DMS153 treated with DMSO at 0.1 percent for 48 hours (cell line): ENCODE measurements around the gene TMEM37.

Experiments
- DNase-seq: peaks from one replicate; lab custom pipeline; 2025; ENCODE audit not compliant: unreplicated experiment; lab: John Stamatoyannopoulos, UW

Gene TMEM37

DNA sequence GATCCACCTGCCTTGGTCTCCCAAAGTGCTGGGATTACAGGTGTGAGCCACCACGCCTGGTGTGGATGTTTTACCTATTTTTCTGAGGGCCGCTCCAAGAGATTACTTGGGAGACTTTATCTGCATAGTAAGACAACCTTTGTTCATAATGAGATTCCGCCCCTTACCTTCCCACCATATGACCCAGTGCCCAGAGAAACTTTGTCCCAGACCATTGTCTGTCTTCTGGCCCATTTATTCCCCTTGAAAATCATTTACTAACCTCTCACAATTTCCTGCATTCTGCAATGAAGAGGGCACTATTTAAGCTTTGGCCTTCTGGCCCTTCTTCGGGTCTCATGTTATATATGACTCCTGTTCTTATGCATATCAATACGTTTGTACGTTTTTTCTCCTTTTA, 13.7 kb upstream of the TMEM37 start:
- DNase-seq, result no peak

DNA sequence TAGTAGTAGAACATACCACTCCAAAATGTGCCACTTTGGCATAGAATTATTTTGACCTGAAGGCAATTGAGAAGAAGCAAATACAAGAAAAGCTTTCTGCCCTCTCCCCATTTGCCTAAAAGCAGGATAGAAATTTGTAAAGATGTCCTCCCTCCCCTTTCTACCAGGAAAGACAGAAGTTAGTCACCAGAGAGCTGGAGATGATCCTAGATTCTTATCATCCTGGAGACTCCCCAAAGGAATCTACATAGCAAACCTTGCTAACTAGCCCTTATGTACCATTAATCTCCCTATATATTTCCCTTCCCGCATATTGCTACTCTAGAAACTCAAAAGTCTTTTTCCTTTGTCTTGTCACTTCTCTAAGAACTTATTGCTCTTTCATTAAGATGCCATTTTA, 12.6 kb upstream of the TMEM37 start:
- no peak for DNase-seq

DNA sequence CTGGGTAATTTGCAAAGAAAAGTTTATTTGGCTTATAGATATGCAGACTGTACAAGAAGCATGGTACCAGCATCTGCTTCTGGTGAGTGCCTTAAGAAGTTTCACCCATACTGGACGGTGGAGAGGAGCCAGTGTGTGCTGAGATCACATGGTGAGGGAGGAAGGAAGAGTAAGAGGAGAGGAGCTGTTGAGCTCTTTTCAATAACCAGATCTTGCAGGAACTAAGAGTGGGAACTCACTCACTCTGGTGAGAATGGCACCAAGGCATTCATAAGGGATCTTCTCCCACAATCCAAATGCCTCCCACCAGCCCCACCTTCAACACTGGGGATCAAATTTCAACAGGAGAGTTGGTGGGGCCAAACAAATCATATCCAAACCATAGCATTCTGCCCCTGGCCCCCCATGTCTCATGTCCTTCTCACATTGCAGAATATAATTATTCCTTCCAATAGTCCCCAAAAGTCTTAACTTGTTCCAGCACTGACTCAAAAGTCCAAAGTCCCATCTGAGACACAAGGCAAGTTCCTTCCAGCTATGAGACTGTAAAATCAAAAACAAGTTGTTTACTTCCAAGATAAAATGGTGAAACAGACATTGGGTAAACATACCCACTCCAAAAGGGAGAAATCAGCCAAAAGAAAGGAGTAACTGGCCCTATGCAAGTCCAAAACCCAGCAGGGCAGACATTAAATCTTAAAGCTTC, 11.7 kb upstream of the TMEM37 start:
- no peak for DNase-seq

DNA sequence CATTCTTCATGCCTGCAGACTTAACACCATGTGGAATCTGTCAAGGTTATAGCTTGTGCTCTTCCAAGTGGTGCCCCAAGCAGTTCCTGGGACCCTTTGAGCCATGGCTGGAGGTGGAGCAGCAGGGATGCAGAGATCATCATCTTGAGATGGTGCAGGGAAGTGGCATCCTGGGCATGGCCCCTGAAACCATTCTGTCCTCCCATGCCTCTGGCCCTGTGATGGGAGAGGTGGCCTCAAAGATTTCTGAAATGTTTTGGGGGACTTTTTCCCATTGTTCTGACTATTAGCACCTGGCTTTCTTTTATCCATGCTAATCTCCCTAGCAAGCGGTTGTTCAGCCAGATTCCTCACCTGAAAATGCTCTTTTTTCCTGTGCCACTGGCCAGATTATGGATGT, 10.3 kb upstream of the TMEM37 start:
- no peak for DNase-seq

DNA sequence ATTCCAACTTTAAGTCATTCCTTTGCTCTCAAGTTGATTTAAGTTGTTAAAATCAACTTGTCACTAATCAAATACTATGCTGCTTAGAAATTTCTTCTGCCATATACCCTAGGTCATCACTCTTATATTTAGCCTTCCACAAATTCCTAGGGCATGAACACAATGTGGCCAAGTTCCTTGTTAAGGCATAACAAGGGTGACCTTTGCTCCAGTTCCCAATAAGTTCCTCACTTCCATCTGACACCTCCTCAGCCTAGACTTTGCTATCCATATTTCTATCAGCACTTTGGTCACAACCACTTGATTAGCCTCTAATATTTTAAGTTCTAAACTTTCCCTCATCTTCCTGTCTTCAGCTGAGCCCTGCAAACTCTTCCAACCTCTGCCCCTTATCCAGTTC, 9.9 kb upstream of the TMEM37 start:
- DNase-seq, result no peak

DNA sequence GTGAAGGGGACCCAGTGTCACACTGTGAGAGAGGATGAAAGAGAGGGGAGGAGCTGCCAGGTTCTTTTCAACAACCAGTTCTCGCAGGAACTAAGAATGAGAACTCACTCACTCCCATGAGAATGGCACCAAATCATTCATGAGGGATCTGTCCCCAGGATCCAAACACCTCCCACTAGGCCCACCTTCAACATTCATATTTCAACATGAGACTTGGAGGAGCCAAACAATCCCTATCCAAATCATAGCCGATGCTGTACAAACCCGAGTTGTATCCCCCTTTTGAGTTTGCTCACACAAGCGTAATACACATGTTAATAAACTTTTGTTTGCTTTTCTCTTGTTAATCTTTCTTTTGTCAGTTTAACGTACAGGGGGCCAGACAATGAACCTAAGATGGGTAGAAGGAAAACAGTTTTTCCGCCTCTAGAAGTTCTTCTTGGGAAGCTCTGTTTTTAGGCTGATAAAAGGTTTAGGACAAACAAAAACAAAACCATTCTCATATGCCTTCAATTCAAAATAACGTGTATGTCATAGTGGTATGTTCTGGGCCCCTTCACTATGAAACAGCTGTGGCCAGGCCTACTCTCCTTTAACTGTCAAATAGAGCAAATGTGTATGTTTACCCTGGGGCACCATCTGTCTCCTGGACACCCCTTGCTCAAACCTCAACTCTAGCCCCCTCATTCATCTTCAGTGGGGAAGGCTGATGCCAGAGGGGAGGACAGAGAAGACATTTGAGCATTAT, 9.1 kb upstream of the TMEM37 start:
- no peak for DNase-seq

DNA sequence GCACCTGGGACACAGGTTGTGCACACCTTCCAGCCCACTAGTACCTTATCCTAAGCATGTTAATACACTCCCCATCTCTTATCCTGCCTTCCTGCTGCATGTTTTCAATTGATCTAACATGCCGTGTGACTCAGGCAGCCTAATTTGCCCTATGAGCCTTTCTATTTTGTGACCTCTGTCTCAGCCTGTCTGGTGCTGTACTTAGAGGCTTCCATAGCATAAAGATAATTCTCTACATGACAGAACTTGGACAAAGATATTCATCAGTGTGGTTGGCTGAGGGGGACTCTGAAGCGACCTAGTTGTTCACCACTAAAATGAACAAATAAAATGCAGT, 8.6 kb upstream of the TMEM37 start:
- DNase-seq, result no peak

DNA sequence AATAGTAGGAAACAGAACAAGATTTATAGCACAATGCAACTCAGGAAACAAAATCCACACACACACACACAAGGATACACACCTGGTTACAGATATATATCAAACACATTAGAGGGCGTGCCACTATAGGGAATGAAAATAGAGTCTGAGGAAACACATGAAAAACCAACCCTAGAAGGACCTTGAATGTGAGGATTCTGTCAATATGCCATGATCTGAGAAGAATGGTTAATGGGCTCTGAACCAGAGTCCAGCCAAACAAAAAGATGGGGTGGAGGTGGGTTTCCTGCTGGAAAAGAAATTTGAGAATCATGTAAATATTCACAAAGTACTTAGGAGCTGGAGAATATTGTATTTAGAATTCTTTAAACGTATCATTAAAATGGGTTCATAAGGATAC, 7.8 kb upstream of the TMEM37 start:
- no peak for DNase-seq

DNA sequence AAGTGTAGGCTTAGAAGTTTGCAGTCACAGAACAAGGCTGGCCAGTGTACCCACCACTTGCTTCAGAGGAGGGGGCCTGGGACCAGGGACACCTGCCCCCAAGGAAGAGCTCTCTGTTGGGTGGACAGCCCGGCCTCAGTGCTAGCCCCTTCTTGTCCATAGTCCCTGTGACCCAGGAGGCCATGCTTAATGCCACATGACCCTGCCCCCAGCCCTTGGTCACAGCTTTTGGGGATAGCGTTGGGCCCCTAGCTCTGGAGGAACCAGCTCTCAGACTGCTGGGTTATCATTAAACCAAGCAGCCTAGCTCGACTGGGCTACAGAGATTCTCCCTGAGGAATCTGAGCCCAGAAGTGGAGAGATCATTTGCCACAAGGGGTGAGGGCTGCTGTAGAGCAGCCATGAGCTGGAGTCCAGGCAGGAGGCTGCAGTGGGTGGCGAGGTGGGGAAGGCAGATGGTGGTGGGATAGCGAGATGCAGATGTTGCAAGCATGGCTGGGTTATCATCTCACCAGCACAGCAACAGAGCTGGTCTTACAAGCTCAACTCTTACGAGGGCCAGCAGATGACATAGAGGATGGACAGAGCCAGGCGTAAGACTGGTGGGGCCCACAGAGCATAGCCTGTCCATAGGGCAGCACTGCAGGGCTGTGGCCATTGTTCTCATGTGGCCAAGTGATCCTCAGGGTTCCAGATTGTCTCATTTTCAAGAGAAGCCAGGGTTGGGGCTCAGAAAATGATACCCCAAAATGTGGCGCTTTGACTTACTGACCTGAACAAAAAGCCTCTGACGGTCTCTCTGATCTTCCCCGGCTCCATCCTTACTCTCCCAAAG, 7.2 kb upstream of the TMEM37 start:
- DNase-seq, result no peak

DNA sequence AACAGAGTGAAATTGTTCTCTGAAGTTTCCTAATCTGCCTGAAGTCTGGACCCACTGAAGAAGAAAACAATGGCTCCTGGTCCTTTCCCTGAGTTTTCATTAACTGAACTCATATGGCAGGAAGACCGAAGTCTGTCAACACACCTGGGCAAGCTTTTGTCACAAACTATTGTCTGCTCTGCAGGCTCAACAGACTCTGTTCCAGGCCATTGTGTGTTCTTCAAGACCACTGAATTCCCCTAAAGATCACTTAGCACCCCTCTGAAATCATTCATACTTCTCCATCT, 6.6 kb upstream of the TMEM37 start:
- no peak for DNase-seq

DNA sequence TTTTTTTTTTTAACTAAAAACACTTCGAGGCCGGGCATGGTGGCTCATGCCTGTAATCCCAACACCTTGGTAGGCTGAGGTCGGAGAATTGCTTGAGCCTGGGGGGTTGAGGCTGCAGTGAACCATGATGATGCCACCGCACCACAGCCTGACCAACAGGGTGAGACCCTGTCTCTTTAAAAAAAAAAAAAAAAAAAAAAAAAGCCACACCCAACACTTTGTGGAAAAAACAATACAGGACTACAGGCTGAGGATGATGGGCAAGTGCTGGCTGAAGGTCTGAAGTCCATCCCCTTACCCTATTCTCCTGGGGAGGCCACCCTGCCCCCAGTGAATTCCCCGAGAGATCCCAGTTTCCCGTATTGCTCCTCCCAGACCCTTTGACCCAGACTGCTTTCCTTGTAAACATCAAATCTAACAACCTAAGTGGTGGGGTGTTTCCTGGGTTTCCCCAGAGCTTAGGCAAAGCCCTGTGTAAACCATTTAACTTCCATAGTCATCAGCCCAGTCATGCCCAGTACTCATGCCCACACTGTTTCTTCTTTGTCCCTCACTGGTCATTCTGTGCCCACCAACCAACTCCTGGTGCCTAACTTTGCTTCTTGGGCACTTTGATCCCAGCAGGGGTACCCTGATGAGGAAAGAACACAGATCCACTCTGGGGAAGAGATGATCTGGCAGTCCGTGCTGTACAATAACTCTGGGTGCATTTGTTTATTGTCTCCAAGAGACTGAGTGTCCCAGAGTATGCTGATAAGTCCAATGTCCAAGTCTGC, 5.8 kb upstream of the TMEM37 start:
- DNase-seq, result no peak

DNA sequence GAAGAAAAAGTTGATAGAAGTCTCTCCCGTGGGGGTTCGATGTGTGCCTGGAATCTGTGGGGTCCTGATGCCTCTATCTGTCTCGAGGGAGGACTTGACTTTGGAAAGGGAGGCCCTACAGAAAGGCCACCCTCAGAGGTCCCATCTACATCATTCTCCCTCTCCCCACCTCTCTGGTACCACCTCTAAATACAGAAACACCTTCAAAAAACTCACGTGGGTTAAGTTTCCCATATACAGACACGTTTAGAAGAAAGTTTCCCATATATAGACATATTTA, 5.3 kb upstream of the TMEM37 start:
- no peak for DNase-seq

DNA sequence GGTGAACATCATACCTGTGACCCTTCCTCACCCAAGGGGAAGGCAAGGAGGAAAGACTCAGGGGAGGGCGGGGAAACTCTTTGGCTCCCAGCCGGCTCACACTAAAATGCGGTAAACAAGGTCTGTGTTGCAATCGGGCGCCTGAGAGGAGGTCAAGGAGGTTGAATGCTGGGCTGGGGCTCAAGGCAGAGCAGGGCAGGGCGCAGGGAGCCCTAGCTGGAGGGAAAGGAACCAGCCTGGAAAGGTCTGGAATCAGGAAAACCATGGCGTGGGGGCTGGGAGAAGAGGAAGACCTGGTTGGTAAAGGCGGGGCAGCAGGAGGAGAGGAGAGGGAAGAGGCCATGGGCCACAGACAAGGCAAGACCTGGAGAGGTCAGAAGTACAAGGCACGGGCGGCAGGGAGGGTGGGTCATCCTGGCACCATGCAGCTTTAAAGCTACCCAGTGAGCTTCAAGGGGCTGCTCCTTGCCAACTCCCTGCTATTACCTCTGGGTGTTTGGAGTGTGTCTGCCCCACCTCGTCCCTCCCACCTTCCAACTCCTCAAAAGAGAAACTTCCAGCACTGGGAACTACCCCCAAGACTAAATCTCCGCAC, 4.8 kb upstream of the TMEM37 start:
- DNase-seq, result no peak

DNA sequence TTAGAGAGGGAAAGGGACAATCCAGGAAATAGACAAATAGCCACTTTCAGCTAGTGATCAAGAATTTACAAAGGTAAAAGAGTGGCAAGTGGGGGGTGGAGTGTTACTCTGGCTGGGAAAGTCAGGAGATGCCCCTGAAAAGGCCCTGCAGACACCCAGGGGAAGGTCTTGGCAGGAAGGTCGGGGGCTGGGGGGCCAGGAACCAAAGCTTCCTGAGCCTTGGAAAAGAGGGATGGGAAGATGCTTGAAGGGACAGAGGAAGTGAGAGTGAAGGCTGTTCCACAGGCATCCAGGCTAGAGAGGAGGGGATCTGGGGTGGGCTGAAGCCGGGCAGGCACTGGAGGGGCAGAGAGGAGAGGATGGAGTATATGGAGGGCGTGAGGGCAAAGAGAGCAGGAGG, 3.9 kb upstream of the TMEM37 start:
- no peak for DNase-seq

DNA sequence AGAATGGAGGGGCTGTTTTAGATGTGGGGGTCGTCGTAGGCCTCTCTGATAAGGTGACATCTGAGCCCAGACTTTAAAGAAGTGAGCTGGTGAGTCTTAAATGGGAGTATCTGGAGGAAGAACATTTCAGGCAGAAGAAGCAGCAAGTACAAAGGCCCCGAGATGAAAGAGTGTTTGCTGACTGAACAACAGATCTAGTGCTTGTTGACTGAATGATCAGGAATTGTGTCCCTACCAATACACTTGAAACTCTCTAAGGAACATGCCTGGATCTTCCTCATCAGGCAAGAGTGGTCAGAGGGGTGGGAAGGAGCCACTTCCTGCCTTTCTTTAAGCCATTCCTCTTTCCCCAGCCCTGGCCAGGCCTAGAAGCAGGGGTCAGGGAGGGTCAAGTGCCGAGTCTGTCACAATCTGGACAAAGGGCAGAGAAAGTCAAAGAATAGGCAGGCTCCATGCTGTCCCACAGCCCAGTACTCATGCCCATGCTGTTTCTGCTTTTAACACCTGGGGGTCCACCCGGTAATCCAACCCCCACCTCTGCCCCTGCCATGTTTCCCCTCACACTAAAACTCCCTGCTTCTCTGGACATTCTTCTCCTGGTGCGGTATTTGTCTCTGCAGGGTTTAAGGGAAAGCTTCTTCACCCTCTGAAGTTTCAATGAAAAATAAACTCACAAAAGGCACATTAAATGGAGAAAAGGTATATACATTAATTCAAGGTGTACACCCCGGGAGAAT, 3.0 kb upstream of the TMEM37 start:
- no peak for DNase-seq

DNA sequence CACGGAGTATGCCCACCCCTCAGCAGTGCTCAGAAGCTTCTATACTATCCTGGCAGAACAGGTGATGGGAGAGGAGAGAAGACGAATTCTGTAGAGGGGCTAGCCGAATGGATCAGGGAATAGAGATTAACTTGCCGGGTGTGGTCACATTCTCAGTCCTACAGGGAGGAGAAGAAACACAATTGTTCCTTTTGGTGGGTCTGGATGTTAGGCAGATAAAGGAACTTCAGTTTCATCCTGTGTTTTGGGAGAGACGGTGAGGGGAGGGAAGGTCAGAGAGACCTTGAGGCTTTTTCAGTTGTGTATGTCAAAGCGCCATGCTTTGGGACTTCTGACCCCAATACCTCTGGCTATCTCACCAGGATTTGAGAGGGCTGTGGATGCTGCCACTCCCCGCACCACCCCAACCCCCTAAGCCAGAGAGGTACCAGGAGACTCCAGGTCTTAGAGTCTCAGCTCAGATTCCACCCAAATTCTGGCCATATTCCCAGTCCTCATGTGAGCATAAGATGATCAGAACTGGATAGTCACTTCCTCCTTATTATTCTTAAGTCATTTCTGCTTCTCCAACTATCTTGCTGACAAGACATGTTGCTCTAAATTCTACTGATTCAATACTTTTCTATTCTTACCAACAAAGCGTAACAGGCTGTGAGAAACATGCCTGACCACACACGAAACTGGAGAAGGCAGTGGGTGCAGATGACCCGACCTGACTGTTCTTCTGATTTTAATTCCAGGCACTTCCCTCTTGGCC, 2.3 kb upstream of the TMEM37 start:
- DNase-seq, result no peak

DNA sequence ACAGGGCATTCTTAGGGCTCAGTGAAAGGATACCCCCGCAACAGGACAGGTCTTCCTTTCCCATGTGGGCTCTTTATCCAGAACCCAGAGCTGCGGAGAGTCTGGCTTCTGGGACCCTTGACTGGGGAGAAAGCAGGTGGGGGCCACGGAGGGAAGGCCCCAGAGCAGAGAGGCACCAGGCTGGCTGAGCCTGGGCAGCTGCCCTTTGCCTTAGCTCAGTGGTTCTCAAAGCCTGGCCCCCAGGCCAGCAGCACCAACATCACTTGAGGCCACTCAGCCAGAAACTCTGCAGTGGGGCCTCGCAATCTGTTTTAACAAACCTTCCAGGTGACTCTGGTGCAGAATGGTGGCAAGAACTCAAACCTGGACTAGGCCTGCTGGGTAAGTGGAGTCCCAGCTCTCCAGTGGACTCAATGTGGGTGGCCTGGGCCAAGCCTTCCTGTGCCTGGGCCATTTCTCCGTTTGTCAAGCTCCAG, 1.6 kb upstream of the TMEM37 start:
- DNase-seq, result no peak

DNA sequence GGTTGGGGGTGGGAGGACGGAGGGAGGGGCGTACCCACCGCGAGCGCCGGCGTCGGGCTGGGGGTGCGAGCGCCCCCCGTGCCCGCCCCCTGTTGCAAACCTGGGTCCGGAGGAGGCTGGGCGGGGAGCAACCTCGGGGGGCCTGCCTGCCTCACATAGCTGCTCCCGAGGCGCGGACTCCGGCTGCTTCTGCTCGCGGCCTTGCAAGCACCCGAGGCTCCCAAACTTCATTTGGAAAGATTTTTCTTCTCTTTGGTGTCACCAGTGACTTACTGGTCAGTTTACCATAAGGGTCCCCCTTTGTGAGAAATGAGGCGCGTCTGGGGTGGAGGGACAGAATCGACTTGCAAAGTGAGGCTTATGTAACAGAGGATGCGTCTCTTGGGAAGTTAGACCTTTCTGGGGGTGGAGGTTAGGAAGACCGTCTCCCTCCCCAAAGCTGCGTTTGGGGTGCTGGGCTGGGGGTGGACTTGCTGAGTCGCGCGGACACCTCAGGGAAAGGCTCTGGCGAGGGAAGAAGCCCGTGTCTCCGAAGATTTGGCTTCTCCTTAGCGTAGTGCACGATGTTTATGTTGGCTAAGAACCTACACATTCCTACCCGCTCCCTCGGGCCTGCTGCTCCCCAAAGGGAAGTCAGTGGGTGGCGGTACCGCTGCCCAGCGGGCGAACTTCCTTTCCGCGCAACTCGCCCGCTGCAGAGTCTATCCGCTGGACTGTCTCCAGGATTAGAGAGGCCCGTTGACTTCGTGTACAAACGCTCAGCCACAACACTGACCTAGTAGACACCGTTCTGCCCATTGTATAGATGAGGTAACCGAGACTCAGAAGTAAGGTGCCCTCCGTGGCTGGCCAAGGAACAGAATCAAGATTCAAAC, 559 bp downstream of the TMEM37 start:
- DNase-seq, result no peak
